ENCODE data around the gene TBC1D7.

TBC1D7 gene

GRCh38 chr6:13318821-13319220, 9.5 kb downstream of the TBC1D7 start:
- no peak for DNase-seq

- no peak for DNase-seq
Measured at GRCh38 chr6:13315896-13316295, 12.4 kb downstream of the TBC1D7 start.

GRCh38 chr6:13314806-13315205, 13.5 kb downstream of the TBC1D7 start:
- DNase-seq, result no peak

DNA sequence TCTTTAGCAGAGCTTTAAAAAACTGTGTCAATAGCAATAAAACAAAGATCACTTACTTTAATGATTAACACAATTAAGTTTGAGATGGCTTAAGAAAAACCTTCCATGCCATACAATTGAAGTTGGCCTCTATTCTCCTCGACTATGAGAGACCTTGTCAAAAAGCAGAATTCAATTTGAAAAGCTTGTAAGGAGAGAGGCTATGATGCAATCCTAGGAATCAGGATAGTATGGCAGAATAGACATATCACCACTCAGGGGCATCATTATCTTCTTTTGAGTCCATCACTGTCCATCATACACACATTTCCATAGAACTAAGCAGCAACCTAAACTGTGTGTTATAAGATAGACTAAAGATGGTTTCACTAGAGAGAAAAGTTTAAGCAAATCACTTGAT, 17.2 kb downstream of the TBC1D7 start:
- no peak for DNase-seq

- DNase-seq, result no peak
Measured at GRCh38 chr6:13308332-13308731, 20.0 kb downstream of the TBC1D7 start.

- DNase-seq, result no peak
Measured at GRCh38 chr6:13307508-13307995, 20.8 kb downstream of the TBC1D7 start.

DNA sequence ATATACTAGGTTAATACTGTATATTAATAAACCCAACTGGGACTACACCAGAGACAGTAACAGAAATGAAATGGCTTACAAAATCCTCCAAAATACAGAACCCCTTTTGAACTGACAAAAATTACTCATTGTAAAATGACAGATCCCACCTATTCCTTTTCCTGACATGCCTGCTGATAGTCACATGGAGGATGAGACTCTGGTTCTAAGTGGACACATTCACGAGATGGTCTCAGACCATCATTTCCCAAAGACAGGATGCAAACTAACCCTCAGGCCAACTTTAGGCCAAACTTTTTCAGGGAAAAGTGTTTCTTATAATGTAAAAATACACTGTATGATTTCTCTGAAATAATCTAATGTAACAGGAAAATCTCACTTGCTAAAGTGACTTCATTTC, 22.5 kb downstream of the TBC1D7 start:
- no peak for DNase-seq

- DNase-seq, result no peak
Measured at GRCh38 chr6:13305288-13305687, 23.0 kb downstream of the TBC1D7 start.

GRCh38 chr6:13304580-13305260, 23.6 kb downstream of the TBC1D7 start:
- DNase-seq, result no peak

GRCh38 chr6:13304101-13304500, 24.2 kb downstream of the TBC1D7 start:
- no peak for DNase-seq

DNA sequence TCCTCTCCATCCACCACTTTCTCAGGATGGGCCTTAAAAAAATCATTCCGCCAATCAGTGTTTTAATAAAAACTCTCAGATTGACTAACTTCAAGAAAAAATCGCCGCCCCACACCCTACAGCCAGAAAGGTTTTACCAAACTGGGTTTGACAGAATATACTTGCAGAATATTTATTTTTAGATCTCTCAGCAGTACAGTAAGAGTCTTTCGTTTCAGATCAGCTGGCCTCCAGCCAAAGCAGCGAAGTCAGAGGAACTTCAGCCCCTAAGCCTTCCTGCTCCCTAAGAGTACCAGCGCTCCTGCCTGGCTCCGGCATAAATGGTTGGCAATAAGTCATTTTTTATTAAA, 24.7 kb downstream of the TBC1D7 start:
- no peak for DNase-seq

- DNase-seq, result peak; percentile 54
Measured at GRCh38 chr6:13302751-13303667, 25.3 kb downstream of the TBC1D7 start.

DNA sequence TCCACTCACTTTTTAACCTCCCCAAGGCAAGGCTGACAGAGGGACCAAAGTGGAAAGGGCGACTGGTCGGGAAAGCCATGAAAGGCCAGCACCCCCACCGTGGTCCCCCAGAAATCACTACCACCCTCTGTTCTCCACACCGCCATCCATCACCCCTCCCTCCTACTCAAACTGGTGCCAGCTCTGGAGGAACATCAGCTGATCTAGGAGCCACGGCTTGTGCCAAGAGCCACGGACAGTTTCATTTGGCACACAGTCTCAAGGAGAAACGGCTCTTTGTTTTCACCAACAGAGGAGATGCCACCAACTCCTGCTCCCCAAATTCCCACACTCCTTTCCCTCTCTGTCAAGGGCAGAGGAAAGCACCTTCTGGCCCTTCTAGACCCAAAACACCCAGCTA, 26.0 kb downstream of the TBC1D7 start:
- DNase-seq, result no peak

- DNase-seq, result no peak
Measured at GRCh38 chr6:13300643-13301590, 27.4 kb downstream of the TBC1D7 start.

DNA sequence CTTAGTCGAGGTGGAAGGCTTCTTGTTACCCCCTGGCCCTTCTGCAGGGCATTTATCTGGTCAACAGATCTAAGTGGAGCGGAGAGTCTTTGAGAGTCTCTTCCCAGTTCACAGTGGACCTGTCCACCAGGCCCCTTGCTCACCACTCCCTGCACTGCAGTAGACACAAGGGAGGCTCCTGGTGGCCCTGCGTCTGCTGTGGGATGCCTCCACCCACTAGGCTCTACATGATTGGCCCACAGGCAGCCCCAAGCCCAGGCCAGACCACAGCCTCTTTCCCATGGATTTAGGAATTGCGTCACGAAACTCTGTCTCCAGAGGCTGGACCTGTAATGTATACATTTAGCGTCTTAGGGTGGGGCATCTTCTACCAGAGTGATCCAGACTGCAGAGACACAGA, 28.4 kb downstream of the TBC1D7 start:
- no peak for DNase-seq

DNA sequence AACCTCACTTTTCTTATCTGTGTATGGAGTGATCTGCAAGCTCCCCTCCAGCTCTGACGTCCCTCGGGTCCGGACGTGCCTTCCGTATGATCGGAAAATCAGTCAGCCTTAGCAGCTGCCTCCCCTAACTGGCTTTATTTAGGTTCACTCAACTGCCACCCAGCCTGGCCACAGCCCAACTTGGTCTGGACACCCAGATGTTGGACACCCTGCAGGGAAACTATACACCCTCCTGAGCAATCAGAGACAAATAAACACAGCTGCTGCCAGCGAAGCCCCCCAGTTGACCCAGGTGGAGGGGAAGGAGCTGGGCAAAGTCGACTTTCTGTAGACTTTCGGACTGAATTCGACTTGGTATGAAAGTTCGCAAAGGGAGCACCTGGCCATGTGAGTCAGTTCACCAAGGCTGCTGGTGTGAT, 28.9 kb downstream of the TBC1D7 start:
- no peak for DNase-seq

DNA sequence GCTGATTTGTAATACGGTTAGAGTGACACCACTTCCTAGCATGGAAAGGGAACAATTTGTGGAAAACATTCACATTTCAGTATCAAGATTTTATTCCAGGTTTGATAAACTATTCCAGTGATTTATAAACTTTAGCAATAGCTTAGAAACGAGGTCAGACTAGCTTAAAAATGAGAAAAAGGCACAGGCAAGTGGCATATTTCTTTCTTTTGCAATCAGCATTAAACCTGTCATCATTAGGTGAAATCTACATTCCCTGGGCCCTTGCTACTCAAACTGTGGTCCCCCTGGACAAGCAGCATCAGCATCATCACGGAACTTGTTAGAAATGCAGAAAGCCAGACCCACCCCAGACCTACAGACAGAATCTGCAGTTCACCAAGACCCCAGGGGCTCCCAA, 29.9 kb downstream of the TBC1D7 start:
- DNase-seq, result no peak

GRCh38 chr6:13297391-13297790, 30.9 kb downstream of the TBC1D7 start:
- no peak for DNase-seq

DNA sequence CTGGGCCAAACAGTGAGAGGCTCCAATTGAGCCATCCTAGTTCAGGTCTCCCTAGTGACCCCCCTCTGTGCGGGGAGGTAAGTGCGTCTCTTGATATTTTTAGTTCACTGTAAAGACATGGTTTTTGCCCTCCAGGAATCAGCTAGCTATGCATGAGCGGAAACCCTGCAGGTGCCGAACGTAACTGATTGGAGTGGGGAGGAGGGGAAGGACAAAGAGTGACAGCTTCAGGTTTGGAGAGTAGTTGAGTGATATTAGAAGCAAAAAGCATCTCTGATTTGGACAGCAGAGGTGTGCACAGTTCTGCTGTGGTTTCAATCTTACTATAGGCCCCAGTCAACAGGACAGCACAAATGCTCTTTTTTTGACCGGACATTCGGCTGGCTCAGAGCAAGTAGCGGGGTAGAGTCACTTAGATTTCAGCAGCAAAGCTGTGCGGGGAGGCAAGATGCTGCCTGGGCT, 31.8 kb downstream of the TBC1D7 start:
- no peak for DNase-seq

DNA sequence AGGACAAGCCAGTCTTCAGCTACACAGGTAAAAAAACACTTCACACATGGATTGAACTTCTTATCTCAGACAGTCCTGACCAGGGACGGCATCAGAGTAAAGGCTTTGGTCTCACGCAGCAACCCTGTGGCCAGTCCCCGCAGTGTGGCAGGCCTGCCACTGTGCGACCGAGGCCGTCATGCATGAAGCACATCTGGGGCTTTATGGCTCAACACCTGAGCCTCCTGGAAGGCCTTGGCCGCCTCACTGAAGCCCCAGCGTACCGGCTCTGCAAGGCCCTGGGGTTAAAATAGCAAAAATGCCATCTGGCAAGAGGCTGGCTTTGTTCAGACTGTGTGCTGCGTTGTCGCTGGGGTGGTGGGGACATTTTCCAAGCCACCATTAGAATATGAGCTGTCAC, 32.8 kb downstream of the TBC1D7 start:
- DNase-seq, result no peak

GRCh38 chr6:13294499-13295069, 33.8 kb downstream of the TBC1D7 start:
- DNase-seq, result no peak

DNA sequence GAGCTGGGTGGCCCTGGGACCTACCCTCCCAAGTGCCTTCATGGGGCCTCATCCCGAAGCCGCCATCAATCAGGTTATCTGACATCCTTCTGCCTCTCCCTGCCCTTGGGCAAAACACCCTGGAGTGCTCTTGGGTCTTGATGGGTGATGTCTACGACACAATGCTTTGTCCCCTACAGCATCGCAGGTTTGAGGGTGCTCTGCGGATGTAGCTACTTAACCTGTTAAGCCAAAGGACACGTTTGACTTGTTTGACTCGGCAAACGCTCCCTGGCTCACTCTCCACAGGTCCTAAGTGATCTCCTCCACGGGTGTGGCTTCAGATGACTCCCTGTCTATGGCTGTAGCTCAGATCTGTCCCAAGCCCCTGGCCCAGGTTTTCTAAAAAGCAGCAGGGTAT, 35.6 kb downstream of the TBC1D7 start:
- DNase-seq, result no peak

DNA sequence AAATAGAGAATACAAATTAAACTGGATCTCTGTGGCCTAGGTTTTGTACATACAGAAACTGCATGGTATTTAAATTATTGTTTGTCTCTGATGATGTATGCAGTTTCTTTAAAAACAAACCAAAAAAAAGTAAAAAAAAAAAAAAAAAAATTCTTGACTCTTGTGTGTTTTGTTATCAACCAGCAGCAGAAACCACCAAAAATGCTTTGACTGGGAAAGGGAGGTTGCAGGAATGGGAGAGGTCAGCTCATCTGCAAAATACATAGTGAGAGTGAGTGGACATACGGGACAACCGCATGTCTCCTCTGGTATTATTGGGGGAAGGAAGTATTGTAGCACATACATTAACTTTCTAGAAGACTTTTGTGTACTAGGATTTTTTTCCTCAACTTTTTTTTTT, 38.0 kb downstream of the TBC1D7 start:
- no peak for DNase-seq

Measured in central memory CD4-positive, alpha-beta T cell (primary cell).